SK-N-SH (cell line): ENCODE measurements around the gene MAP2. TPM values are rescaled to one million over a fixed set of nuclear protein-coding genes. Genes with fewer than 3 reads are reported as not detected.

ENCODE experiments used
- CTCF ChIA-PET: fragments of 300-600, 350-600 bp; formaldehyde crosslinking; extraction: SDS; loops from one replicate; lab custom pipeline; 2021; lab: Yijun Ruan, JAX
- POLR2A ChIA-PET: fragments of 350-600 bp; sonication (Branson Sonifier 250); formaldehyde crosslinking; extraction: SDS; loops from one replicate; lab custom pipeline; 2020; ENCODE audit warnings: antibody characterized with exemption, inconsistent platforms; lab: Yijun Ruan, JAX
- DNase-seq: peaks from one replicate; pipeline ENCODE4 v3.0.0; 2012
- H2AFZ ChIP-seq: fragments of 200-600 bp; sonication (generic); 2 replicates; pipeline ENCODE4 v1.8.1; 2016; ENCODE audit warnings: antibody characterized with exemption, mild to moderate bottlenecking, low read depth
- H3F3A ChIP-seq: fragments of 200-600 bp; sonication (generic); replicated peaks from 2 replicates; pipeline ENCODE3; 2016; ENCODE audit warnings: antibody characterized with exemption, mild to moderate bottlenecking; ENCODE audit not compliant: insufficient read depth
- H3K27ac ChIP-seq, 2 experiments: fragments of 200-500 bp in 1 of 2; fragments of 200-600 bp in 1 of 2; sonication (Bioruptor generic) in 1 of 2; sonication (generic), shearing (Covaris generic) in 1 of 2; 2 replicates each; pipeline versions ENCODE4 v1.5.1 to v1.6.1; 2014 to 2016; ENCODE audit warnings: low read depth in 2 of 2, inconsistent platforms in 1 of 2, low read length in 1 of 2, mild to moderate bottlenecking in 1 of 2, mixed read lengths in 1 of 2
- H3K27me3 ChIP-seq: fragments of 200-600 bp; sonication (generic), shearing (Covaris generic); 2 replicates; pipeline ENCODE4 v1.6.1; 2016; ENCODE audit warnings: mixed run types; ENCODE audit not compliant: insufficient read depth
- H3K36me3 ChIP-seq, 2 experiments: fragments of 200-500 bp in 1 of 2; fragments of 200-600 bp in 1 of 2; sonication (Bioruptor generic) in 1 of 2; sonication (generic) in 1 of 2; replicated peaks in 1 of 2; 2 replicates each; pipeline versions ENCODE3 to v1.5.1; 2014 to 2016; ENCODE audit warnings: low read length in 1 of 2, mild to moderate bottlenecking in 1 of 2; ENCODE audit not compliant: insufficient read depth in 2 of 2, control insufficient read depth in 1 of 2
- H3K4me1 ChIP-seq, 2 experiments: fragments of 200-500 bp in 1 of 2; fragments of 200-600 bp in 1 of 2; sonication (Bioruptor generic) in 1 of 2; sonication (generic), shearing (Covaris generic) in 1 of 2; 2 replicates each; pipeline versions ENCODE4 v1.5.1 to v1.6.1; 2014 to 2016; ENCODE audit warnings: low read depth in 1 of 2, low read length in 1 of 2, mixed run types in 1 of 2; ENCODE audit not compliant: insufficient read depth in 2 of 2, control insufficient read depth in 1 of 2
- H3K4me2 ChIP-seq: fragments of 200-600 bp; sonication (generic), shearing (Covaris generic); 2 replicates; pipeline ENCODE4 v1.6.1; 2017; ENCODE audit warnings: mixed run types
- H3K4me3 ChIP-seq, 2 experiments: fragments of 200-500 bp in 1 of 2; fragments of 200-600 bp in 1 of 2; sonication (Bioruptor generic) in 1 of 2; sonication (generic), shearing (Covaris generic) in 1 of 2; 2 replicates each; pipeline versions ENCODE4 v1.5.1 to v1.8.1; 2014 to 2016; ENCODE audit warnings: low read depth in 2 of 2, inconsistent platforms in 1 of 2, low read length in 1 of 2, mild to moderate bottlenecking in 1 of 2, mixed read lengths in 1 of 2, moderate library complexity in 1 of 2
- H3K79me2 ChIP-seq: fragments of 200-600 bp; sonication (generic); 2 replicates; pipeline ENCODE4 v1.8.1; 2017; ENCODE audit warnings: mild to moderate bottlenecking; ENCODE audit not compliant: insufficient read depth
- H3K9ac ChIP-seq: fragments of 200-600 bp; sonication (generic); 2 replicates; pipeline ENCODE4 v1.6.1; 2017; ENCODE audit warnings: mixed run types
- H3K9me2 ChIP-seq: fragments of 200-600 bp; sonication (generic); 2 replicates; pipeline ENCODE4 v1.6.1; 2017; ENCODE audit warnings: mixed run types
- H3K9me3 ChIP-seq: fragments of 200-600 bp; sonication (generic); 2 replicates; pipeline ENCODE4 v1.6.1; 2017; ENCODE audit warnings: mixed run types, mild to moderate bottlenecking, moderate library complexity
- H4K20me1 ChIP-seq: fragments of 200-600 bp; sonication (generic); 2 replicates; pipeline ENCODE4 v1.6.1; 2017; ENCODE audit warnings: mild to moderate bottlenecking, mixed run types; ENCODE audit not compliant: insufficient read depth
- FOXJ3 ChIP-seq: sonication (generic); formaldehyde crosslinking; IDR thresholded peaks from 2 replicates; pipeline ENCODE4 v1.5.1; 2020; ENCODE audit warnings: mild to moderate bottlenecking, missing genetic modification reagents
- FOXM1 ChIP-seq: IDR thresholded peaks from 2 replicates; pipeline ENCODE4 v1.4.0; 2012; ENCODE audit warnings: low read depth, mild to moderate bottlenecking
- JUND ChIP-seq: IDR thresholded peaks from 2 replicates; pipeline ENCODE4 v1.4.0; 2012
- MEF2A ChIP-seq: IDR thresholded peaks from 2 replicates; pipeline ENCODE4 v1.4.0; 2012; ENCODE audit warnings: low read depth, borderline replicate concordance
- MXI1 ChIP-seq: IDR thresholded peaks from 2 replicates; pipeline ENCODE4 v1.6.1; 2012; ENCODE audit warnings: mild to moderate bottlenecking, low read depth, low read length, improper control_type of control experiment
- RFX5 ChIP-seq: IDR thresholded peaks from 2 replicates; pipeline ENCODE4 v1.6.1; 2012; ENCODE audit warnings: mild to moderate bottlenecking, improper control_type of control experiment, low read length
- TAF1 ChIP-seq: IDR thresholded peaks from 2 replicates; pipeline ENCODE4 v1.6.1; 2012; ENCODE audit warnings: low read depth, mild to moderate bottlenecking, low read length, moderate library complexity, borderline replicate concordance
- TCF12 ChIP-seq: IDR thresholded peaks from 2 replicates; pipeline ENCODE4 v1.4.0; 2012
- WGBS: methylation state at CpG from one replicate; pipeline ENCODE4 v1.1.6; 2017; ENCODE audit warnings: low lambda C conversion rate; 5-methylcytosine and 5-hydroxymethylcytosine counted together
- polyA plus RNA-seq, 3 experiments: library from polyadenylated mRNA; depleted of rRNA; stranded (reverse); fragments of >200 nt; gene quantifications; 2 replicates each; pipeline ENCODE4 v1.2.3, GENCODE V29; 2012
- TF ChIP-seq, protein P1 (sequence below): fragments of 200-600 bp; sonication (generic); IDR thresholded peaks from 2 replicates; pipeline ENCODE4 v1.6.1; 2017; ENCODE audit warnings: antibody characterized with exemption, mild to moderate bottlenecking, moderate library complexity
- TF ChIP-seq, protein P2 (sequence below): IDR thresholded peaks from 2 replicates; pipeline ENCODE4 v1.6.1; 2012; ENCODE audit warnings: mild to moderate bottlenecking, low read depth, low read length, moderate library complexity
- TF ChIP-seq, protein P3 (sequence below): fragments of 150-350 bp; IDR thresholded peaks from 2 replicates; pipeline ENCODE4 v1.6.1; 2017; ENCODE audit warnings: antibody characterized with exemption, low read length, low read depth, borderline replicate concordance
- TF ChIP-seq, protein P4 (sequence below): IDR thresholded peaks from 2 replicates; pipeline ENCODE4 v1.4.0; 2012; ENCODE audit warnings: low read depth, borderline replicate concordance
- TF ChIP-seq, protein P5 (sequence below): fragments of 150-350 bp; IDR thresholded peaks from 2 replicates; pipeline ENCODE4 v1.6.1; 2016; ENCODE audit warnings: mild to moderate bottlenecking, low read depth, low read length

The MAP2 gene
- polyA plus RNA-seq, 1 of the 3 experiments (the other 2 are of a cell fraction) = 7.8 TPM

DNA sequence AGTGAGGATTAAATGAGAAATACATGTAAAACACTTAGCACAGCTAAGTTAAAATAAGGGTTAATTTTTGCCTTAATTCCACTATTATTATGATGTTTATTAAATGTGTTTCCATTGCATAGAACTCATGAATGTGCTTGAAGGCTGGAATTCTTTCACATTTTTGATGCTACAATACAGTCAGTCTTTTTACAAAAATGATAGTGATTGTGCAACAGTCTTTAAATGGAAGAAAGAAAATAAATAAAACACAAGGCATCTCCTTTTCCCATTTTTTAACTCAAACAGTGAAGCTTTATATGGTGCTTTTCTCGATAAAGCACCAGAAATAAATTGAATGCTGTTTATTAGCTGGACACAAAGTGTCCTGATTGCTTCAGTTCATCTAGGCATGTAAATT, 123.9 kb downstream of the MAP2 start:
- Histone ChIP-seq H4K20me1 (no peaks in the 10 kb centered on the region), H3K79me2 (no peaks in the 10 kb centered on the region), H3K4me1 (no peaks in the 10 kb centered on the region), H3K9me2 (no peaks in the 10 kb centered on the region), H2AFZ (no peak overlapping the region), H3K9ac (no peak overlapping the region), H3K36me3 (no peaks in the 10 kb centered on the region), H3K4me3 (no peak overlapping the region), H3F3A (no peaks in the 10 kb centered on the region), H3K4me2 (no peak overlapping the region)
- CTCF ChIA-PET = no interaction called here
- POLR2A ChIA-PET = no interaction called here
- DNase-seq = no peak
- WGBS = 89% methylated on average over 1 of the region's 1 CpG
- no peak for TF ChIP-seq TAF1
- no peak for TF ChIP-seq MEF2A
- TF ChIP-seq, protein P1, sequence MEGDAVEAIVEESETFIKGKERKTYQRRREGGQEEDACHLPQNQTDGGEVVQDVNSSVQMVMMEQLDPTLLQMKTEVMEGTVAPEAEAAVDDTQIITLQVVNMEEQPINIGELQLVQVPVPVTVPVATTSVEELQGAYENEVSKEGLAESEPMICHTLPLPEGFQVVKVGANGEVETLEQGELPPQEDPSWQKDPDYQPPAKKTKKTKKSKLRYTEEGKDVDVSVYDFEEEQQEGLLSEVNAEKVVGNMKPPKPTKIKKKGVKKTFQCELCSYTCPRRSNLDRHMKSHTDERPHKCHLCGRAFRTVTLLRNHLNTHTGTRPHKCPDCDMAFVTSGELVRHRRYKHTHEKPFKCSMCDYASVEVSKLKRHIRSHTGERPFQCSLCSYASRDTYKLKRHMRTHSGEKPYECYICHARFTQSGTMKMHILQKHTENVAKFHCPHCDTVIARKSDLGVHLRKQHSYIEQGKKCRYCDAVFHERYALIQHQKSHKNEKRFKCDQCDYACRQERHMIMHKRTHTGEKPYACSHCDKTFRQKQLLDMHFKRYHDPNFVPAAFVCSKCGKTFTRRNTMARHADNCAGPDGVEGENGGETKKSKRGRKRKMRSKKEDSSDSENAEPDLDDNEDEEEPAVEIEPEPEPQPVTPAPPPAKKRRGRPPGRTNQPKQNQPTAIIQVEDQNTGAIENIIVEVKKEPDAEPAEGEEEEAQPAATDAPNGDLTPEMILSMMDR = no peak
- TF ChIP-seq, protein P2, sequence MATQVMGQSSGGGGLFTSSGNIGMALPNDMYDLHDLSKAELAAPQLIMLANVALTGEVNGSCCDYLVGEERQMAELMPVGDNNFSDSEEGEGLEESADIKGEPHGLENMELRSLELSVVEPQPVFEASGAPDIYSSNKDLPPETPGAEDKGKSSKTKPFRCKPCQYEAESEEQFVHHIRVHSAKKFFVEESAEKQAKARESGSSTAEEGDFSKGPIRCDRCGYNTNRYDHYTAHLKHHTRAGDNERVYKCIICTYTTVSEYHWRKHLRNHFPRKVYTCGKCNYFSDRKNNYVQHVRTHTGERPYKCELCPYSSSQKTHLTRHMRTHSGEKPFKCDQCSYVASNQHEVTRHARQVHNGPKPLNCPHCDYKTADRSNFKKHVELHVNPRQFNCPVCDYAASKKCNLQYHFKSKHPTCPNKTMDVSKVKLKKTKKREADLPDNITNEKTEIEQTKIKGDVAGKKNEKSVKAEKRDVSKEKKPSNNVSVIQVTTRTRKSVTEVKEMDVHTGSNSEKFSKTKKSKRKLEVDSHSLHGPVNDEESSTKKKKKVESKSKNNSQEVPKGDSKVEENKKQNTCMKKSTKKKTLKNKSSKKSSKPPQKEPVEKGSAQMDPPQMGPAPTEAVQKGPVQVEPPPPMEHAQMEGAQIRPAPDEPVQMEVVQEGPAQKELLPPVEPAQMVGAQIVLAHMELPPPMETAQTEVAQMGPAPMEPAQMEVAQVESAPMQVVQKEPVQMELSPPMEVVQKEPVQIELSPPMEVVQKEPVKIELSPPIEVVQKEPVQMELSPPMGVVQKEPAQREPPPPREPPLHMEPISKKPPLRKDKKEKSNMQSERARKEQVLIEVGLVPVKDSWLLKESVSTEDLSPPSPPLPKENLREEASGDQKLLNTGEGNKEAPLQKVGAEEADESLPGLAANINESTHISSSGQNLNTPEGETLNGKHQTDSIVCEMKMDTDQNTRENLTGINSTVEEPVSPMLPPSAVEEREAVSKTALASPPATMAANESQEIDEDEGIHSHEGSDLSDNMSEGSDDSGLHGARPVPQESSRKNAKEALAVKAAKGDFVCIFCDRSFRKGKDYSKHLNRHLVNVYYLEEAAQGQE = no peak
- TF ChIP-seq, protein P3, sequence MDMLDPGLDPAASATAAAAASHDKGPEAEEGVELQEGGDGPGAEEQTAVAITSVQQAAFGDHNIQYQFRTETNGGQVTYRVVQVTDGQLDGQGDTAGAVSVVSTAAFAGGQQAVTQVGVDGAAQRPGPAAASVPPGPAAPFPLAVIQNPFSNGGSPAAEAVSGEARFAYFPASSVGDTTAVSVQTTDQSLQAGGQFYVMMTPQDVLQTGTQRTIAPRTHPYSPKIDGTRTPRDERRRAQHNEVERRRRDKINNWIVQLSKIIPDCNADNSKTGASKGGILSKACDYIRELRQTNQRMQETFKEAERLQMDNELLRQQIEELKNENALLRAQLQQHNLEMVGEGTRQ = no peak
- no peak for TF ChIP-seq FOXM1
- no peak for TF ChIP-seq JUND
- no peak for TF ChIP-seq TCF12
- TF ChIP-seq, all 33 proteins: peak for 0
- no peaks in the 10 kb centered on the region for H3K27me3 ChIP-seq
- H3K27ac ChIP-seq = no peak overlapping the region
- H3K9me3 ChIP-seq = no peaks in the 10 kb centered on the region

DNA sequence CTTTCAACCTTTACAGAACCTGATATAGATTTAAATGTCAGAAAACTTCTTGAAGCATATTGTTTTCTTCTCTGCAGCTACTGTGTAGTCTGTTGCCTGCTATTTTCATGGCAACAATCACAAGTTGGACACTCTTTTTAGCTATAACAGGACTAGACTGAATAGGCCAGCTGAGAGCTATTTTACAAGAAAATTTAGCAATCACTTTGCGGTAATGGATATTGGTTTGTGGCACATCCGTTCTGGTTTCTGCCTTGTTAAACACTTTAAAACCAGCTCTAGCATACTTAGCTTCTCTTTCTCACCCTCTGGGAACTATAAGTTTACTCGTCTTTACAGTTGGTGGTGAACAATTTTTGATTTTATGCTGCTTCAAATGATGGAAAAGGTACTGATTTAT, 125.7 kb downstream of the MAP2 start:
- Histone ChIP-seq H3K4me3 (no peak overlapping the region), H3K36me3 (no peaks in the 10 kb centered on the region), H3F3A (no peaks in the 10 kb centered on the region), H3K27ac (no peak overlapping the region), H3K4me1 (no peaks in the 10 kb centered on the region), H3K27me3 (no peaks in the 10 kb centered on the region), H2AFZ (no peak overlapping the region), H3K9me2 (no peaks in the 10 kb centered on the region), H3K9ac (no peak overlapping the region), H3K4me2 (no peak overlapping the region), H4K20me1 (no peaks in the 10 kb centered on the region), H3K79me2 (no peaks in the 10 kb centered on the region), H3K9me3 (no peaks in the 10 kb centered on the region)
- no peak for DNase-seq
- ChIA-PET POLR2A (no interaction called here), CTCF (interaction anchor here (0.8 to 2.7 kb wide), 2 partner anchors 125 to 214 kb away, joined by 3 to 11 read pairs; partner anchors contain the start of gene MAP2)
- WGBS = 89% methylated on average over 3 of the region's 3 CpGs
- TF ChIP-seq, protein P3 = no peak
- TF ChIP-seq MEF2A (no peak), MXI1 (no peak), RFX5 (no peak), FOXJ3 (no peak)
- TF ChIP-seq, protein P4, sequence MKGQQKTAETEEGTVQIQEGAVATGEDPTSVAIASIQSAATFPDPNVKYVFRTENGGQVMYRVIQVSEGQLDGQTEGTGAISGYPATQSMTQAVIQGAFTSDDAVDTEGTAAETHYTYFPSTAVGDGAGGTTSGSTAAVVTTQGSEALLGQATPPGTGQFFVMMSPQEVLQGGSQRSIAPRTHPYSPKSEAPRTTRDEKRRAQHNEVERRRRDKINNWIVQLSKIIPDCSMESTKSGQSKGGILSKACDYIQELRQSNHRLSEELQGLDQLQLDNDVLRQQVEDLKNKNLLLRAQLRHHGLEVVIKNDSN = no peak
- TF ChIP-seq, protein P5, sequence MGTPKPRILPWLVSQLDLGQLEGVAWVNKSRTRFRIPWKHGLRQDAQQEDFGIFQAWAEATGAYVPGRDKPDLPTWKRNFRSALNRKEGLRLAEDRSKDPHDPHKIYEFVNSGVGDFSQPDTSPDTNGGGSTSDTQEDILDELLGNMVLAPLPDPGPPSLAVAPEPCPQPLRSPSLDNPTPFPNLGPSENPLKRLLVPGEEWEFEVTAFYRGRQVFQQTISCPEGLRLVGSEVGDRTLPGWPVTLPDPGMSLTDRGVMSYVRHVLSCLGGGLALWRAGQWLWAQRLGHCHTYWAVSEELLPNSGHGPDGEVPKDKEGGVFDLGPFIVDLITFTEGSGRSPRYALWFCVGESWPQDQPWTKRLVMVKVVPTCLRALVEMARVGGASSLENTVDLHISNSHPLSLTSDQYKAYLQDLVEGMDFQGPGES = no peak
